HG03045 (cell line): ENCODE data around the gene NR3C1.
"Not testable (repeated sequence)": the region's sequence is repeated elsewhere in the genome, so short reads cannot be mapped to it uniquely, and the experiment has no call there.

ENCODE experiments used
- ATAC-seq: cut with Tn5 transposase; IDR thresholded peaks from one replicate; pipeline ENCODE4 v1.9.1; 2021; ENCODE audit warnings: mild to moderate bottlenecking, moderate library complexity; ENCODE audit not compliant: unreplicated experiment

NR3C1 gene

DNA sequence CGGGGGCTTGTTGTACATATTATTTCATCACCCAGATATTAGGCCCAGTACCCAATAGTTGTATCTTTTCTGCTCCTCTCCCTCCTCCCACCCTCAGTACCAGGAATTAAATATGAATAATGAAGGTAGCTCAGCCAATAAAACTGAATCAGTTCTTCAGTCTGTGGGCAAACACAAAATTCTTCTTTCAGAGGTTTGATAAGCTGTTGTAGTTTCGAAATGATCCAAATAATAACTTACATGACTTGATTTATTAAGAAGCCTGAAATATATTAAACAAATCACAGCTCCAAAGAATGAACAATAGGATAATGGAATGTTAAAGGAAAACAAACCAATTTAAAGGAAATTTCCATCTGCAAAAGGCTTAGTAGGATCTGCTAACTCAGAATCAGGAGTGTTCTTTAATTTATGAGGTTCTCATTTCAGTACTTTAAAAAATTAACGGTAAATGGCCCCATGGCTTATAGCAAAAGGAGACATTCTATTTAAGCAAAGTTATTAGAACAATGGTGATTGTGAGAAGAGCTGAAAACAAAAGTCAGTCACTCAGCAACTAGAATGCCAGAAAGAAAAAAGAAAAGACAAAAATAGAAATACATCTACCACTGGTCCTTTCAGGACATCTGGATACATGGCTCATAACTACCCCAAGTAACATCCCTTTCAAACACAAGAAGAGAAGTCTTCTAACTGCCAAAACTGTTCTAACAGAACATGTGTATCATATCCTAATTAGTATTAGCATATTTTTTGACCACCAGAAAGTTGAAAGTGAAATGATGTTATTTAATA lies 62.4 kb downstream of the NR3C1 start:
- no peak for ATAC-seq

DNA sequence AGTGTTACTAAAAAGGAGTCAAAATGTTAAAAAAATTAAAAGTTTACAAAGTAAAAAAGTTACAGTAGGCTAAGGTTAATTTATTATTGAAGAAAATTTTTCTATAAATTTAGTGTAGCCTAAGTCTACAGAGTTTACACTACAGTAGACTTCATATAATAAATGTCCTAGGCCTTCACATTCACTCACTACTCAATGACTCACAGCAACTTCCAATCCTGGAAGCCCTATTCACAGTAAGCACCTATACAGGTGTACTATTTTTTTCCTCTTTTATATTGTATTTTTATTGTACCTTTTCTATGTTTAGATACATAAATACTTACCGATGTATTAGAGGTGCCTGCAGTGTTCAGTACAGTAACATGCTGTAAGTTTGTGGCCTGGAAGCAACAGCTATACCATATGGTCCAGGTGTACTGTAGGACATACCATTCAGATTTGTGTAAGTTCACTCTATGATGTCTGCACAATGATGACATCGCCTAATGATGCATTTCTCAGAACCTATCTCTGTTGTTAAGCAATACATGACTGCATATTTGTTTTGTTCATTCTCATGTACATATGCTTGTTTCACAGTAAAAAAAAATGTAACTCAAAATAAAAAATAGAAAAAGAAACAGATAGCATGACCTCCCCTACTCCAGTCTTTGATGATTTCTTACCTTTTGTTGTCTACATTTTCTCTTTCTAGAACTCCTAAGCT lies 64.7 kb downstream of the NR3C1 start:
- ATAC-seq = no peak

DNA sequence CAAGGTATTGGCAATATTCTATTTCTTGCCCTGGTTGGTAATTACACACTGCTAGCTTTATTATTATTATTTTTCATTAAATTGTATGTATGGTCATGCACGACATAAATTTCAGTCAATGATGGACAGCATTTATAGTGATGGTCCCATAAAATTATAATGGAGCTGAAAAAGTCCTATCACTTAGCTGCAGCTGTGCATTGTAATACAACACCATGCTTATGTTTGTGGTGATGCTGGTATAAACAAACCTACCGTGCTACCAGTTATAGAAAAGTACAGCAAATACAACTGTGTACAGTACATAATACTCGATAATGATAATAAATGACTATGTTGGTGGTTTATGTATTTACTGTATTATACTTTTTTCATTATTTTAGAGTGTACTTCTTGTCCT lies 65.5 kb downstream of the NR3C1 start:
- ATAC-seq = no peak

DNA sequence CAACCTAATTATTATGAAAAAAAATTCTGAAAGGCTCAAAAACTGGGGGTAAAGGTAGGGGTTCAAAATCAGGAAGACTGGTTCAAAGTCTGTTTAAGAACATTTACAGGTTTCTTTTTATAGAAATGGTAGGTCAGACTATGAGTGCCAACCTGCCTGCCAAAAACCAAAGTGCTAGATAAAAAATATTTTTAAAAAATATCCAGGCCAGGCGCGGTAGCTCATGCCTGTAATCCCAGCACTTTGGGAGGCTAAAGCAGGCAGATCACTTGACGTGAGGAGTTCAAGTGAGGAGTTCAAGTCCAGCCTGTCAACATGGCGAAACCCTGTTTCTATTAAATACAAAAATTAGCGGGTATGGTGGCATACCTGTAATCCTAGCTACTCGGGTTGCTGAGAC lies 67.0 kb downstream of the NR3C1 start:
- ATAC-seq = no peak

DNA sequence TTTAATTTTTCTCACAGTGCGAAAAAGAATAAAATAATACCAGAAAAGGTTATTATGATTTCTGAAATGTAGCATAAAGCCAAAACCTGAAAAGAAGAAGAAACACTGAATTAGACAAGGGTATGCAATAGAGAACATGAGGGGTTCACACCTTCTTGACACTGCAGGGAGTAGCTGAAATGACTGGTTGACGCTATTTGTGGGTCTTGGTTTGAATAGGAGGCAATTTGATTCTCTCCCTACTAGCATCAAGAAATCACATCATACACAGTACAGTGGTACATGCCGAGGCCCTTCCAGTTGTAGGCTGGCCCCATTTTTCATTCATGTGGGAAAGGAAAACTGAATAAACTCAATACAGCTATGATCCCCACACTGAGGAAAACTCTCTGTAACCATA lies 68.6 kb downstream of the NR3C1 start:
- ATAC-seq = no peak

DNA sequence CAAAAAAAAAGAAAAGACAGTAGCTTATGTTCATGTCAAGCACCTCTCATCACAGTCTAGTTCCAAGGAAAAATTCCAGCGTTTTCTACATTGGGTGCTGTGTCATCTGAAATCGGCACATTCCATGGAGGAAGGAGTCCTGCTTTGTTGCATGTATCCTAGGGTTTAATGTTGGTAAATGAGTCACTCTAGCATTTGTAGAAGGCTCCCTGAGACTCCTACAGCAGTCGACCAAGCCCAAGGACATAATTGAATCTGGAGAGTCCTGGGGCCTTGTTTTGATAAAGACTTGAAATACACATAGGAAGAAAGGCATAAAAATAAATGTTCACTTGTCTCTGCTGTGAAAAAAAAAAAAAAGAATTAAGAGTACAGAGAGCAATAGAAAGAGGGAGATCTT lies 69.1 kb downstream of the NR3C1 start:
- ATAC-seq = not testable (repeated sequence)

DNA sequence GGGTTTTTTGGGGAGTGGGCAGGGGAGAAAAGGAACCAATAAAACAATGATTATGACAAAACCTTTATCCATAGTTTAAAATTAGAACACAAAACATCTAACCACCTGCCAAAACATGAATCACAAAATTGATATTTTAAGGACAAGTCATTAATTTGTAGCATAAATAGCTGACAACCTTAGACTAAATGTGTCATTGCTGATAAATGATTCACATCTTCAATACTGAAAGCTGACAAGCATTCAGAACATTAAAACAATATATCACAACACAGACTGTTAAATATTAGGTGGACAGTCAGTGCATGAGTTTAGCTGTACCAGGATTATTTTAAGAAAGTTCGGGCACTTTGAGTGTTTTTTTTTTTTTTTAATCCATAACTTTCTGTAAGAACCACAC lies 71.5 kb downstream of the NR3C1 start:
- no peak for ATAC-seq

DNA sequence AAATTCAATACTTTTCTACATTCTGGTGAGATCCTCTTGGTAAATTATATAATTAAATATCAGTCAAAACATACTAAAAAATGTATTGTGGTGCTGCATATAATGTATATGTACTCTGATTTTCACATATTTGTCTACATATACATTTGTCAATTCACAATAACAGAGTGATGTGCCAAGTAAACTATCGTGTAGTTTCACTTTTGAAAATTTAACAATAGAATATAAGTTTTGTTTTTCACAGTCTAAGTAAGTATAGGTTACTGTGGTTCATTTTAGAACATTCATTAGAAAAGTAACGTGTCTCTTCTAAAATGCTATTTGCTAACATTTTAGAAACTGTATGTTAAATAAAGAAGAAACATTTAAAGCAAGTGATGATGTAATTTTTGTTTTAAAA lies 73.6 kb downstream of the NR3C1 start:
- ATAC-seq = no peak

DNA sequence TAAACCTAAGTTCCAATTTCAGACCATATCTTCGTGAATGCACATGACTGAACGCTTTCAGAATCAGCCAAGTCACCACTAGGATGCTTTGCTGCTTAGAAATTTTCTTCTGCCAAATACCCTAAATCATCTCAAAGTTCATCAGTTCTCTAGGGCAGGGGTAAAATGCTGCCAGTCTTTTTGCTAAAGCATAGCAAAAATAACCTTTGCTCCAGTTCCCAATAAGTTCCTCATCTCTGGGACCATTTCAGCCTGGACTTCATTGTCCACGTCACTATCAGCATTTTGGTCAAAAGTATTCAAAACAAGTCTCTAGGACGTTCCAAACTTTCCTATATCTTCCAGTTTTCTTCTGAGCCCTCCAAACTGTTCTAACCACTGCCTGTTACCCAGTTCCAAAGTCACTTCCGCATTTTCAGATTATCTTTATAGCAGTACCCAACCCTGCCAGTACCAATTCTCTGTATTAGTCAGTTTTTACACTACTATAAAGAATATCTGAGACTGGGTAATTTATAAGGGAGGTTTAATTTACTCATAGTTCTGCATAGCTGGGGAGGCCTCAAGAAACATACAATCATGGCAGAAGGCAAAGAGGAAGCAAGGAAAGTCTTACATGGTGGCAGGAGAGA lies 74.8 kb downstream of the NR3C1 start:
- ATAC-seq = no peak

DNA sequence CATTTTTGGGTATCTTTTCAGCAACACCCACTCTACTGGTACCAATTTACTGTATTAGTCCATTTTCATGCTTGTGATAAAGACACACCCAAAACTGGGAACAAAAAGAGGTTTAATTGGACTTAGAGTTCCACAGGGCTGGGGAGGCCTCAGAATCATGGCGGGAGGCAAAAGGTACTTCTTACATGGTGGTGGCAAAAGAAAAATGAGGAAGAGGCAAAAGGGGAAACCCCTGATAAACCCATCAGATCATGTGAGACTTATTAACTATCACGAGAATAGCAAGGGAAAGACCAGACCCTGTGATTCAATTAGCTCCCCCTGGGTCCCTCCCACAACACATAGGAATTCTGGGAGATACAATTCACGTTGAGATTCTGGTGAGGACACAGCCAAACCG lies 78.4 kb downstream of the NR3C1 start:
- not testable (repeated sequence) for ATAC-seq

DNA sequence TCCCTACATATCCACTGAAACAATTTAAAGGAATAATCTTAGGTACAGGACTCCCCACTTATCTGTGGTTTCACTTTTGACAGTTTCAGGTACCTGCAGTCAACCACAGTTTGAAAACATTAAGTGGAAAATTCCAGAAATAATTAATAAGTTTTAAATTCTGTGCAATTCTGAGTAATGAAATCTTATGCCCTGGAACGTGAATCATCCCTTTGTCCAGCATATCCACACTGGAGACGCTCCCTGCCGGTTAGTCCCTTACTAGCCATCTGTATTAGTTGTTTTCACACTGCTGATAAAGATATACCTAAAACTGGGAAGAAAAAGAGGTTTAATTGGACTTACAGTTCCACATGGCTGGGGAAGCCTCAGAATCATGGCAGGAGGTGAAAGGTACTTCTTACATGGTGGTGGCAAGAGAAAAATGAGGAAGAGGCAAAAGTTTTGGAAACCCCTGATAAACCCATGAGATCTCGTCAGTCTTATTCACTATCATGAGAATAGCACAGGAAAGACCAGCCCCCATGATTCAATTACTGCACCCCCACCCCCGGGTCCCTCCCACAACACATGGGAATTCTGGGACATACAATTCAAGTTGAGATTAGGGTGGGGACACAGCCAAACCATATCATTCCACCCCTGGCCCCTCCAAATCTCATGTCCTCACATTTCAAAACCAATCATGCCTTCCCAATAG lies 80.4 kb downstream of the NR3C1 start:
- ATAC-seq = not testable (repeated sequence)

DNA sequence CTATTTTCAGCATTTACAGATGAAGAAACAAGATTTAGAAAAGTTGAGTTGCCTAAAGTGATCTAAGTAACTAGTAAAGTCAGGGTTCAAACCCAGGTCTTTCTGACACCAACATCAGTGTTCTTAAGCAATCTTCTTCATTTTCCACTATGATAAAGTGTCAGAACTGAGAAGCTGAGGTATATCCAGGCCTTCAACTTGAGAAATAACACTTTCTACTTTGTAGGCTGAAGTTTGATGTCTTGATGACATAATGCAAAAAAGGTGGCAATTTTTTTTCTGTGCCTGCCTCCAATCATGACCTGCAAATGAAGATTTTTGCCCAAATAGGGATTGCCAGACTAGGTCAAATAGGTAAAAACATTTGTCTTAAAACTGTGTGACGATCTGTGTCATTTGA lies 81.3 kb downstream of the NR3C1 start:
- ATAC-seq = no peak

DNA sequence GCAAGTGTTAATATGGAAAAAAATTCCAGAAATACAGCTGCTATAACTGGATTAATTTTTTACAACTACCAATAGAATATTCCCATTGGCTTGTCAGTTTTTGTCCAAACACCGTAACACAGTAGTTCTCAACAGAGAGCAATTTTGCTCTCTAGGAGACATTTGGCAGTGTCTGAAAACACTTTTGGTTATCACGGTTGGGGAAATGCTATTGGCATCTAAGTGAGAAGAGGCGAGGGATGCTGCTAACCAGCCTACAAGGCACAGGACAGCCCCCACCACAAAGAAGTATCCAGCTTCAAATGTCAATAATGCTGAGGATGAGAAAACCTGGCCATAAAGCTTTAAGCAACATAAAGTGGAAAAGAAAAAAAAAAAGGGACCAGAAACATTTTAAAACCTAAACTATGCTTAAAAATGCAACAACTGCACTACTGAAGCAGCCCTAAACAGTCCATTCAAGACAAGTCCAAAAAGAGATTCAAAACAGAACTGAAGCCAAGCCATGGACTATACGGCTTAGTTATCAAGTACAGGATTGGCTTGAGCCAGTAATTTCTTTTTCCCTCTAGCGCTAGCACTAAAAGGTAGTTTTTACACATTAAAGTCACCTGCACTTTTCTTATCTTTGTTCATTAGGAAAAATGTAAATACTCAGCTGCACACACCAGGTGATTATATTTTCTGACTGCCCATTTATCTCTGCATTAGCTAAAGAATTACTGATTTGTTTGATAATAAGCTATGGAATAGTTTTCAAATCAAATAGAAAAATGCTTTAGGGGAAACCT lies 83.9 kb downstream of the NR3C1 start:
- no peak for ATAC-seq

DNA sequence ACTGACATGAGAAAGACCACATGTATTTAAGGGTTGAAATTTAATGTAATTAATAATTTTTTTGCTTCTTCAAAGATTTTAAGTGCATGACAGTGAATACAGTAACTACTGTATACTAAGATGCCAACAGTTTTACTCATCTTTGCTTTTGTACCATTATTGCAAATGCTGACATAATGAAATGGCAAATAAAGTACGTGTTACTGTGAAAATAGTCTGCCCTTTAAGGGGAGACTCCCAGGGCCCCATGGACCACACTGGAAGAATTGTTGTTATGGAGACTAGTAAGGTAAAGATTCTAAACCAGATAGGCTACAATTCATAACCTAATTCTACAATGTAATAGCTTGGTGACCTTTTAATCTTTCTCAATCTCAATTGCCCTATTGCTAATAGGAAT lies 84.7 kb downstream of the NR3C1 start:
- ATAC-seq = no peak

DNA sequence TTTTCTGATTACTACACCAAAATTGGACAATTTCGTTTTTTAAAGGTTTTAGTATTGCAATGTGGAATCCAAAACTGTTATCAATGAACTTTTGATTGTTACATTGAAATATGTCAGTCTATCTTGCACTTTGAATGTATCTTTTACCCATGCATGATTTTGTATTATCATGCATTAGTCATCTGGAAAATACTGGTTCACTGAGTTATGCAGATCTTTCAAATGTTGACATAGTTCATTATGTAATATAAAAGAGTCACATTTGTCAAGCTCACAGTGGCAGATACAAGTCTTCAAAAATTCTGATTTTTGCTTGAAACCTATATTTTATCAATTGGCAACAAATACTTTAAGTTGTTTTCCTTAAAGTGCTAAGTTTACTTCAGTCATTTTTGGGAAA lies 85.2 kb downstream of the NR3C1 start:
- no peak for ATAC-seq

DNA sequence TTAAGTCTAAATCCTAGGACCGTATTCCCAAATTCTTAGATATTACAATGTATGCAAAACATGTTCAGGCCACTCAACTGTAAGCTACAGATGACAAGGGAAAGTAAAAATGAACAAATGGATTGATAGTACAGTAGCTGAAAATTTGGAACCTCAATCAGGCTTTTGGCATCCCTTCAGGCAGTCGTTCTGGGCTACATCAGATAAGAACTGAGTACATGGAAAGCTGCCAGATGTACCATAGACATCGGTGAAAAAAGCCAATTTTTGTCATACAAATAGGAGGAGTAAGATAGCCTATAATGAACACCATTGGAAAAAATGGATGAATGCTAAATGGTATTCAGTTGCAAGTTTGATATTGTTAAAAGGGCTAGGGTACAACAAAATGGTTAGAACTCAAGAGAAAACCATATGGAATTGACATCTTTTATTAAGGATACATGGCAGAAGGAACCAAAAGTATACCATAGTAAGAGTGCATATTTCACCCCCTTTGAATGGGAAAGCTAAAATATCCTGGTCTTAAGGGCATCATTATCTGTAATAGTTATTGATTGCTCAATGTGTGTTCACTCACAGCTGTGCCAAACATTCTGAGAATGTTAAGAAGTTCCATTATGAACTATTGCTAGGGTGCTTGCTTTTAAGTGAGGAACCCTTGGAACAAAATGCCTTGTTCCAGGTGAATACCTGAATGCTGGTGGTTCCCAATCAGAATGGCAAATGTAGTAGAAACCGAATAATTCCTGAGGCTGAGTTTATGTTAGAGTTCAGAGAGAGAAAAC lies 86.4 kb downstream of the NR3C1 start:
- ATAC-seq = no peak

DNA sequence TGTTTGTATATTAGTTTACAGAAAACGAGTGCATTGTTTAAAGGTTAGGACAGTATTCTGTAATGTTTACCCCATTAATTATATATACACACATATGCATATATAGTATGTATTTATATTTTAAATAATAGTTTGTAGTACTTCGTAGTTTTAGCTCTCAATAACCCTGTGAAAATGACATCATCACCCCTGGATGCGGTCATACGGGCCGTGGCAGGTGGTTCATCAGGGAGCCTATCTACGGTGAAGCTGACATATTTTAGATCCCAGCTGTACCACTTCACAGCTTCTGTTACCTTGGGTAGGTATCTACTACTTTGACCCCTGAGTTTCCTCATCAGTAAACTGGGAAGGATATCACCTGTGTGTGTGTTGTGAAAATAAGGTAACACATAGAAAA lies 87.1 kb downstream of the NR3C1 start:
- ATAC-seq = no peak

DNA sequence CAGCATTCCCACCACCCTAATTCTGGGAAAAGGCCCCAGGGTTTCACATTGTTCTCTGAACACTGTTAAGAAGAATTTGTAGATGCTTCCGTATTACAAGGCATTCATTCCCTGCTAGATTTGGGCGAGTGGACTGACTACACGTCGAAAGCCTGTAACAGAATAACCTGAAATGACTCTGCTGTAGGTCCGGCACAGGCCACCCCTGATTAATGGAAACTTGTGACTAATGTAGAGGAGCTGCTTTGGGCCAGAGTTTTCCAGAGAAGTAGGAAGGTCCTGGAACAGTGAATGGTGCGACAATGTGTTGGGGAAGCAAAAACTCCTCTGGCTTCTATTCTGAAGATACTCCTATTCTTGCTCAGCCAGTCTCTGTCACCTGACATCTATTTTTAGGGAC lies 87.6 kb downstream of the NR3C1 start:
- no peak for ATAC-seq

DNA sequence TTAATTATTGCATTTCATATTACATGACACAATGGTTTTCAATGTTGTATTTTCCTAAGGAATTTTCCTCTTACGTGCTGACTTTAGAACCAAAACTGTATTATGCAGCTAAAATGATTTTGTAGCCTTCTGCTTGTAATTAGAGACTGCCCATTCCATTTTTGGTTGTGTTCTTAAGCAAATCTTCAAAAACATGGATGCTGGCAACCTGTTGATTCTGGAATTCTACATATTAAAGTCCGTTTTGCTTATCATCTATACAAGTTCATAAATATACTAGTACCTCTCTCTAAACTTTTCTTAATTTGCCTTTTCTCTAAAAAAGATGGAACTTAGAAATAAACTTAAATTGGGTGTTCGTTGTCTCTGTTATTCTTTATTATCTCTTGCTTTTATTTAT lies 88.3 kb downstream of the NR3C1 start:
- no peak for ATAC-seq

DNA sequence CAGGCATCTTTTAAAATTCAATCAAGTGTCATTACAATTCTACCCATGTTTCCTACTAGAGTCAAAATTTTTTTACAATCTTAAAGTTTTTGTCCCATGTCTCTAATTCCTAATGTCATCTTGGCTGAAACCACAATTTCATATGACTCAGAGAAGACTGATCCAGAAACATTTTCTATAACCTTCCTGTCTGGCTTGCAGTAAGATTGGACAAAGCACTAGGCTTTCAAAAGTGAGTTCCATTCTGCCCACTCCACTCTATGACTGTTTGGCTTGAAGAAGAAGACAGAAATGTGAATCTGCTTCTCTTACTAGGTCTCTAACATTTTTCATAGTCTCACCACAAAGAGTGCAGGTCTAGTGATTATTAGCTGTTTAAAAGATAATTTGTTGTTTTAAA lies 88.8 kb downstream of the NR3C1 start:
- ATAC-seq = no peak
